DLD1 (cell line): Measurements from ENCODE around the gene C1orf21.

Experiments used
- in situ Hi-C: cut with HindIII; loops from 2 replicates; pipeline ENCODE4 v1.10.0; 2017; ENCODE audit warnings: low sequenced_read_pairs

C1orf21 gene

GRCh38 chr1:184512724-184513123, 125.9 kb downstream of the C1orf21 start:
- in situ Hi-C loops = no loop called here

GRCh38 chr1:184513421-184513820, 126.6 kb downstream of the C1orf21 start:
- in situ Hi-C loops = no loop called here

GRCh38 chr1:184513966-184514365, 127.1 kb downstream of the C1orf21 start:
- in situ Hi-C loops = no loop called here

GRCh38 chr1:184514447-184514846, 127.6 kb downstream of the C1orf21 start:
- in situ Hi-C loops = no loop called here

GRCh38 chr1:184517130-184517529, 130.3 kb downstream of the C1orf21 start:
- in situ Hi-C loops = no loop called here

GRCh38 chr1:184518736-184519357, 132.0 kb downstream of the C1orf21 start:
- in situ Hi-C loops = no loop called here

GRCh38 chr1:184520336-184520735, 133.5 kb downstream of the C1orf21 start:
- in situ Hi-C loops = no loop called here

- in situ Hi-C loops = no loop called here
Measured at GRCh38 chr1:184524248-184524647, 137.4 kb downstream of the C1orf21 start.

GRCh38 chr1:184527402-184527801, 140.6 kb downstream of the C1orf21 start:
- in situ Hi-C loops = no loop called here

- in situ Hi-C loops = no loop called here
Measured at GRCh38 chr1:184530226-184530625, 143.4 kb downstream of the C1orf21 start.

GRCh38 chr1:184531296-184531695, 144.5 kb downstream of the C1orf21 start:
- in situ Hi-C loops = no loop called here

- in situ Hi-C loops = no loop called here
Measured at GRCh38 chr1:184532199-184532598, 145.4 kb downstream of the C1orf21 start.

- in situ Hi-C loops = no loop called here
Measured at GRCh38 chr1:184533049-184533448, 146.2 kb downstream of the C1orf21 start.

GRCh38 chr1:184533915-184534314, 147.1 kb downstream of the C1orf21 start:
- in situ Hi-C loops = no loop called here

- in situ Hi-C loops = no loop called here
Measured at GRCh38 chr1:184534690-184535089, 147.9 kb downstream of the C1orf21 start.

GRCh38 chr1:184535191-184535970, 148.6 kb downstream of the C1orf21 start:
- in situ Hi-C loops = no loop called here

GRCh38 chr1:184536246-184536985, 149.6 kb downstream of the C1orf21 start:
- in situ Hi-C loops = no loop called here

GRCh38 chr1:184539580-184539979, 152.8 kb downstream of the C1orf21 start:
- in situ Hi-C loops = no loop called here

GRCh38 chr1:184541537-184542152, 154.8 kb downstream of the C1orf21 start:
- in situ Hi-C loops = no loop called here

GRCh38 chr1:184542291-184542690, 155.5 kb downstream of the C1orf21 start:
- in situ Hi-C loops = no loop called here

- in situ Hi-C loops = no loop called here
Measured at GRCh38 chr1:184545601-184546000, 158.8 kb downstream of the C1orf21 start.
